NT2/D1 (cell line): ENCODE measurements around the gene MRLN.
"Not testable (repeated sequence)": the region's sequence is repeated elsewhere in the genome, so short reads cannot be mapped to it uniquely, and the experiment has no call there.

Source experiments
- SUZ12 ChIP-seq: IDR thresholded peaks from 2 replicates; pipeline ENCODE4 v1.6.1; 2011; ENCODE audit not compliant: insufficient read length, insufficient read depth; ENCODE audit errors: extremely low read depth
- ZNF274 ChIP-seq: IDR thresholded peaks from 2 replicates; pipeline ENCODE4 v1.6.1; 2011; ENCODE audit warnings: mild to moderate bottlenecking, low read depth, low read length

DNA sequence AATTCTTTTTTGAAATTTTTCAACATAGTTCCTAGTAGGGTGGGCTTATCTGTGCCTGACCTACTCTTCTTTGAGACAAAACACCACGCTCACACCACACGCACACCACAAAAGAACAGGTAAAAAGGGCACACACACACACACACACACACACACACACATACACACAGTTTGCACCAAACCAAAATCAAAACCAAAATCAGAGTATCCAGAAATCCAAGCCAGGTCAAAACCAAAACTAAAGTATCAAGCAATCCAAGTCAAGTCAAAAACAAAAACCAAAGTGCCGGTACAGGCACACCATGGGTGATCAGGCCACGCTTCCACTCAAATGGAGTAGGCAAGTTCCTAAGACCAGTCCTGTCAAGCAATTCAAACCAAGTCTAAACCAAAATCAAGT is 20.4 kb downstream of the MRLN start:
- TF ChIP-seq SUZ12, ZNF274: not testable (repeated sequence)
